ENCODE data around the gene OR6C6.
"Not testable (repeated sequence)": the region's sequence is repeated elsewhere in the genome, so short reads cannot be mapped to it uniquely, and the experiment has no call there.

Gene OR6C6

GRCh38 chr12:55296469-55296868, at the start of gene OR6C6:
Gene OR6C6 (minus strand): TSS chr12:55296569. CDS start chr12:55295232, 1,337 bp downstream.
- DNase-seq, result no peak

GRCh38 chr12:55336002-55336401, 39.6 kb upstream of the OR6C6 start:
- no peak for DNase-seq

DNA sequence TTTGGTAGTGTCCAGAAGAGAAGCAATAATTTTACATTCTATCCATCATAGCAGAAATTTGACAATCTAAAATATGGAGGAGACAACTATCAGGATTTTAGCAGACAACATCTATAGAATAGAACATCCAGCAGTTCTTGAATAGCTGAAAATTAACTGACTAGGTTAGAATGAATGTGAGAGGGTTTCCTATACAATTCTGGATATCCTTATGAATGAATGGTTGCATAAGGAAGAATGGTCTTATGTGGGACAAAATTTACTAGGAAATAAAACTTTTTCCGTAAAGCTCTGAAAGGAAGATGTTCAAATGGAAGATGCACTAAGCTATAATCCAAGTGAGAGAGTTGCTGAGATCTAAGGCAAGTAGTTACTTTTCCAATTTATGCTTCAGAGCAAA, 34.1 kb upstream of the OR6C6 start, which contains the start of gene OR6C3:
TSS of gene OR6C3 (plus strand) at position 301 of the 400 bp plus-strand sequence. CDS start 955 bp downstream, outside the sequence.
- no peak for DNase-seq

GRCh38 chr12:55325801-55326200, 29.4 kb upstream of the OR6C6 start:
- DNase-seq, result not testable (repeated sequence)

DNA sequence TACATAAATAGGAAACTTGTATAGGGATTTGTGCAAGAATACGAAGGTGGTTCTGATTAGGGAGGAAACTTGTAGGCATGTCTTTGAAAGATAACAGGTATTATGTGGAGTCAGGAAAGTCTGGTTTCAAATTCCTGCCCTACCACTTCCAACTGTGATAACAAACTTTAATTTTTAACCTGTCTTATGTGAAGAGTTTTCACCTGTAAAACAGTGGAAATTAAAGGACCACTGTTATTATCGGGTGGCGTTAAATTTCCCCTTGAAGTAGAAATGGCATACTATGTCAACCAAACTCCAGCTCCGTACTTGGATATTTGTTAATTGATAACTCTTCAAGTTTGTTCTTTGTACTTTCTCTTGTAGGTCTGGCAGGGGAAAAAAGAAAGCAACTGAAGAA, 23.8 kb upstream of the OR6C6 start:
- no peak for DNase-seq

- no peak for DNase-seq
These were observed 17.7 kb upstream of the OR6C6 start, which contains the start of gene OR6C1 for GRCh38 chr12:55314043-55314442. Gene OR6C1 (plus strand): TSS chr12:55314343. CDS start chr12:55320600, 6,257 bp downstream.

- no peak for DNase-seq
These were observed 6.4 kb downstream of the OR6C6 start for GRCh38 chr12:55289999-55290398.

- DNase-seq, result no peak
These were observed 15.4 kb downstream of the OR6C6 start for GRCh38 chr12:55280991-55281390.

- DNase-seq, result no peak
These were observed 38.1 kb downstream of the OR6C6 start for GRCh38 chr12:55258303-55258702.

DNA sequence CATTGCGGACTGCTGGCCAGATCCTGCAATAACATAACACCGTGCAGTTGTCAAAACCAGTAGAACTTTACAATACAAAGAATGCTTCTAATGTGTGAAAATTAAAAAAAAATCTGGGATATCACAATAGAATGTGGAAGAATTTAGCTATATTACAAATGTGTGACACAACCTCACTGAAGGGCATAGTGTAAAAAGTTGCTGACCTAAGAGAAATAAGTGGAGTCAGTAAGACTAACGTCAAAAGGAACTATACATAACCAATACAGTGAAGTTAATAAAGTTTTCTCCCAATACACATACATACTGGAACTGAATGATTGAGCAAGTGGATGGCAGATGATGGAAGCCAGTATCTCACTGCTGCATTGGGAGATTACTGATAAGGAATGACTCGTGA, 39.5 kb downstream of the OR6C6 start:
- no peak for DNase-seq

DNA sequence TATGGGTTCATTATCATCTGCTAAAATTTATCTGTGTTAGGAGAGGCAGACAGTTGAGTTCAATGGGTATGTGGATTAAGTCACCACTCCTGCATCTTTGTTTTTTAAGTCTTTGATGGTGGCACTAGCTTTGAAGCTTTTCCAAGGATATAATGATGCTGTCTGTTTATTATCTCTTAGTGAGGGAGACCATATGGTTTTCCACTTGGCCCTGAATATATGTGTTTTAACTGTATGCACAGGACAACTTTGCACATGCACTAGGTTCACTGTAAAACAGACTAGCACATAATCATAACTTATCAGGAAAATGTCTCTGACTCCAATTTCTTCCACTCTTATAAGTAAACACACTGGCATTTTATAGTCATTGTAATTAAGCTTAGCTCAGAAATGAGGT, 43.1 kb downstream of the OR6C6 start:
- DNase-seq, result no peak

DNA sequence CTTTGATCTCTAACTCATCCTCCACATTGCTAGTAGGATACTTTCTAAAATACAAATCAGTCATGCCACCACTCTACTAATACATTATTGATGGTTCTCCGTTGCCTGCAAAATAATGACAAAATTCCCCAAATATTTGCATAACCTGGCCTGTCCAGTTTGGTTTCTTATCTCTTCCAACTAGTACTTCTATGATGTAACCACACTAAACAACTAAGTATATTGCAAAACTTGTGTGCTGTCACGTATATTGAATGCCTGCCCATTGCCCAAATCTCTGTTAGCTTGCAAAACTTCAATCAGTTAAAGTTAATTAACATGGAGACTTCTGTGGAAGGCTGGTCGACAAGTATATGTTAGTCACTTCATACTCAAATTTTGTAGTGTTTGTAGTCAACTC, 45.4 kb downstream of the OR6C6 start:
- DNase-seq, result no peak

DNA sequence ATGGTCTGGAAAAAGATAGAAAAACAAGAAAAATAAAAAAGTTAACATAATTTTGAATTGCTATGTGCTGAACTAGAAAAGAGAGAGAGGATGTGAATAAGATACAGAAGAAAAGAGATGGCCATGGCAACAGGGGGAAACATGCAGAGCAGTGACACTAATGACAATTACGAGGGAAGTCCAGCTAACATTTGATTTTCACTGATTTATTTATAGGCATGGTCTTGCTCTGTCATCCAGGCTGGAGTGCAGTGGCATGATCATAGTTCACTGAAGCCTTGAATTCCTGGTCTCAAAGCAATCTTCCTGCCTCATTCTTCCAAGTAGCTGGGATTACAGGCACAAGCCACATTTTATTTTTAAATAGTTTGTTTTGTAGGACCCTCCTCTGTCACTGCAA, 50.2 kb downstream of the OR6C6 start:
- no peak for DNase-seq

GRCh38 chr12:55244309-55244708, 52.1 kb downstream of the OR6C6 start, which contains the start of gene OR6C74:
Gene OR6C74 (plus strand): TSS chr12:55244609. CDS start chr12:55247288, 2,679 bp downstream.
- DNase-seq, result no peak
